ENCODE measurements around the gene ACO2. TPM values are rescaled to one million over a fixed set of nuclear protein-coding genes. Genes with fewer than 3 reads are reported as not detected.

Gene ACO2
- total and polyA plus RNA-seq, 2 of the 13 experiments (the other 11 are each of a cell fraction or from before 2014, with no cell fraction given), result 19.2 to 45.6 TPM

DNA sequence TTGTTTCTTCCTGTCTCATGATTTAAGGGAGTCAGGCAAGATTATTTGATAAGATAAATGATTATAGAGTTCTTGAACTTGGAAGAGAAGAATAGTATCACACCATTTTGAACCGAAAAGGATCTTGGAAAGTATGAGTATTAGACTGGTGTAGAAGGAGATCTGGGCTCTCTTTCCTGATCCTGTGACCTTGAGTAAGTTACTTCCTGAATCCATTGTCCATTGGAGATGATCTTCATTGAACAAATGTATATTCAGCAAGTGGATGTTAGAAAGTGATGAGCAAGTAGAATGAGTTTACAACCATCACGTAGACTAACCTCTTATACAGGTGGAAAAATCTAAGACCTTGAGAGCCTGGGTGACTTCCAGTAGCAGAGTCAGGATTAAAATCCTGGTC lies 2.0 kb downstream of the ACO2 start (continued):
- TF ChIP-seq SRSF4 (IDR thresholded peaks at IDR 0.05; ENCODE audit: low read depth, low read length, poor library complexity, severe bottlenecking), result no peak

DNA sequence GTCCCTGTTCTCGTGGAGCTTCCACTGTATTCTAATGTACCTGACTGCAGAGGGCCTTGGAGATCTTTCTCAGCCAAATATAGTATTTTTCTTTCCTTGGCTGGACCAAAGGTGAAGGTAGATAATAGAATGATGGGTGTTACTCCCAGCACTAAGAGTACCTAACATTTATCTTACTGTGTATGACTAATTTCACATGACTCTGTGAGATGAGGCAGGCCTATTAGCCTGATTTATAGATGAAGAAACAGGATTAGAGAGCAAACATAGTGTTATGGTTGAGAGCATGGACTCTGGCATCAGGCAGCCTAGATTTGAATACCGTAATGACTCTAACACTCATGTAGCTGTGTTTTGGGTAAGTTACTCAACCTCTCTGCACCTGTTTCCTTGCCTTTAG lies 2.7 kb downstream of the ACO2 start:
- peaks cover 79% of the 10 kb centered on the region for H3K79me2 ChIP-seq (ENCODE audit: insufficient read depth, low read length)

More for the DNA sequence above, 2.7 kb downstream of the ACO2 start:
- Histone ChIP-seq H3K36me3 (replicated peaks in 1 of 2; ENCODE audit: control insufficient read depth in 1 of 2, insufficient read depth in 2 of 2, low read length in 2 of 2) (peaks cover 3 to 9% of the 10 kb centered on the region in 2 experiments; a peak in 3 of 5 replicates), H3K4me3 (replicated peaks in 1 of 3; ENCODE audit: insufficient read depth in 1 of 3, low read depth in 2 of 3, low read length in 3 of 3) (no peak overlapping the region), H3K9me3 (ENCODE audit: low read length) (no peaks in the 10 kb centered on the region), H3K4me1 (ENCODE audit: insufficient read depth, low read length) (peaks cover 64% of the 10 kb centered on the region), H3K27ac (ENCODE audit: extremely low read length, insufficient read depth, low read length) (no peak overlapping the region), H4K20me1 (ENCODE audit: insufficient read depth, low read length) (no peaks in the 10 kb centered on the region), H3K27me3 (ENCODE audit: control insufficient read depth in 1 of 2, insufficient read depth in 2 of 2, low read length in 2 of 2) (no peaks in the 10 kb centered on the region; a peak in 1 of 5 replicates), H3K9ac (ENCODE audit: insufficient read depth, low read depth, low read length) (no peak overlapping the region), H3K4me2 (ENCODE audit: low read depth, low read length) (no peak overlapping the region), H2AFZ (ENCODE audit: low read length) (no peak overlapping the region)
- FAIRE-seq (no peak), ATAC-seq (no peak), DNase-seq (ENCODE audit: low spot score) (no peak)
- ChIA-PET POLR2A (no interaction called here), CTCF (ENCODE audit: low intra/inter-chr PET ratio, low total read pairs) (no interaction called here)
- 76% methylated on average over 2 of the region's 2 CpGs for whole genome bisulfite sequencing (ENCODE audit: low lambda C conversion rate)
- intact Hi-C loops (cut with micrococcal nuclease; ENCODE audit: unreplicated experiment) (no loop called here), in situ Hi-C loops (cut with HindIII; ENCODE audit: extremely low pct_ligation_motif_present, low pct_unique_long_range_greater_than_20kb) (no loop called here)
- no TSS peak for BruUV-seq (replicated peaks)
- TF ChIP-seq MAFF (IDR thresholded peaks at IDR 0.05; ENCODE audit: low read depth, low read length) (no peak), SRSF4 (IDR thresholded peaks at IDR 0.05; ENCODE audit: low read depth, low read length, poor library complexity, severe bottlenecking) (no peak), ZNF605 (CRISPR knock-in tag; IDR thresholded peaks at IDR 0.05) (no peak), GATA4 (IDR thresholded peaks at IDR 0.05; ENCODE audit: borderline replicate concordance, low read depth) (no peak), ZNF724P (CRISPR knock-in tag; IDR thresholded peaks at IDR 0.05; ENCODE audit: borderline replicate concordance) (no peak), TMF1 (CRISPR knock-in tag; IDR thresholded peaks at IDR 0.05; ENCODE audit: low read depth) (no peak), MYNN (CRISPR knock-in tag; IDR thresholded peaks at IDR 0.05; ENCODE audit: low read depth) (no peak), KLF6 (CRISPR knock-in tag; IDR thresholded peaks at IDR 0.05) (no peak)
- TF ChIP-seq, protein P1, sequence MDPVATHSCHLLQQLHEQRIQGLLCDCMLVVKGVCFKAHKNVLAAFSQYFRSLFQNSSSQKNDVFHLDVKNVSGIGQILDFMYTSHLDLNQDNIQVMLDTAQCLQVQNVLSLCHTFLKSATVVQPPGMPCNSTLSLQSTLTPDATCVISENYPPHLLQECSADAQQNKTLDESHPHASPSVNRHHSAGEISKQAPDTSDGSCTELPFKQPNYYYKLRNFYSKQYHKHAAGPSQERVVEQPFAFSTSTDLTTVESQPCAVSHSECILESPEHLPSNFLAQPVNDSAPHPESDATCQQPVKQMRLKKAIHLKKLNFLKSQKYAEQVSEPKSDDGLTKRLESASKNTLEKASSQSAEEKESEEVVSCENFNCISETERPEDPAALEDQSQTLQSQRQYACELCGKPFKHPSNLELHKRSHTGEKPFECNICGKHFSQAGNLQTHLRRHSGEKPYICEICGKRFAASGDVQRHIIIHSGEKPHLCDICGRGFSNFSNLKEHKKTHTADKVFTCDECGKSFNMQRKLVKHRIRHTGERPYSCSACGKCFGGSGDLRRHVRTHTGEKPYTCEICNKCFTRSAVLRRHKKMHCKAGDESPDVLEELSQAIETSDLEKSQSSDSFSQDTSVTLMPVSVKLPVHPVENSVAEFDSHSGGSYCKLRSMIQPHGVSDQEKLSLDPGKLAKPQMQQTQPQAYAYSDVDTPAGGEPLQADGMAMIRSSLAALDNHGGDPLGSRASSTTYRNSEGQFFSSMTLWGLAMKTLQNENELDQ (CRISPR knock-in tag; IDR thresholded peaks at IDR 0.05; ENCODE audit: borderline replicate concordance), result no peak
- TF ChIP-seq, protein P2, sequence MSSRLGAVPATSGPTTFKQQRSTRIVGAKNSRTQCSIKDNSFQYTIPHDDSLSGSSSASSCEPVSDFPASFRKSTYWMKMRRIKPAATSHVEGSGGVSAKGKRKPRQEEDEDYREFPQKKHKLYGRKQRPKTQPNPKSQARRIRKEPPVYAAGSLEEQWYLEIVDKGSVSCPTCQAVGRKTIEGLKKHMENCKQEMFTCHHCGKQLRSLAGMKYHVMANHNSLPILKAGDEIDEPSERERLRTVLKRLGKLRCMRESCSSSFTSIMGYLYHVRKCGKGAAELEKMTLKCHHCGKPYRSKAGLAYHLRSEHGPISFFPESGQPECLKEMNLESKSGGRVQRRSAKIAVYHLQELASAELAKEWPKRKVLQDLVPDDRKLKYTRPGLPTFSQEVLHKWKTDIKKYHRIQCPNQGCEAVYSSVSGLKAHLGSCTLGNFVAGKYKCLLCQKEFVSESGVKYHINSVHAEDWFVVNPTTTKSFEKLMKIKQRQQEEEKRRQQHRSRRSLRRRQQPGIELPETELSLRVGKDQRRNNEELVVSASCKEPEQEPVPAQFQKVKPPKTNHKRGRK (CRISPR knock-in tag; IDR thresholded peaks at IDR 0.05), result no peak
- TF ChIP-seq, protein P3, sequence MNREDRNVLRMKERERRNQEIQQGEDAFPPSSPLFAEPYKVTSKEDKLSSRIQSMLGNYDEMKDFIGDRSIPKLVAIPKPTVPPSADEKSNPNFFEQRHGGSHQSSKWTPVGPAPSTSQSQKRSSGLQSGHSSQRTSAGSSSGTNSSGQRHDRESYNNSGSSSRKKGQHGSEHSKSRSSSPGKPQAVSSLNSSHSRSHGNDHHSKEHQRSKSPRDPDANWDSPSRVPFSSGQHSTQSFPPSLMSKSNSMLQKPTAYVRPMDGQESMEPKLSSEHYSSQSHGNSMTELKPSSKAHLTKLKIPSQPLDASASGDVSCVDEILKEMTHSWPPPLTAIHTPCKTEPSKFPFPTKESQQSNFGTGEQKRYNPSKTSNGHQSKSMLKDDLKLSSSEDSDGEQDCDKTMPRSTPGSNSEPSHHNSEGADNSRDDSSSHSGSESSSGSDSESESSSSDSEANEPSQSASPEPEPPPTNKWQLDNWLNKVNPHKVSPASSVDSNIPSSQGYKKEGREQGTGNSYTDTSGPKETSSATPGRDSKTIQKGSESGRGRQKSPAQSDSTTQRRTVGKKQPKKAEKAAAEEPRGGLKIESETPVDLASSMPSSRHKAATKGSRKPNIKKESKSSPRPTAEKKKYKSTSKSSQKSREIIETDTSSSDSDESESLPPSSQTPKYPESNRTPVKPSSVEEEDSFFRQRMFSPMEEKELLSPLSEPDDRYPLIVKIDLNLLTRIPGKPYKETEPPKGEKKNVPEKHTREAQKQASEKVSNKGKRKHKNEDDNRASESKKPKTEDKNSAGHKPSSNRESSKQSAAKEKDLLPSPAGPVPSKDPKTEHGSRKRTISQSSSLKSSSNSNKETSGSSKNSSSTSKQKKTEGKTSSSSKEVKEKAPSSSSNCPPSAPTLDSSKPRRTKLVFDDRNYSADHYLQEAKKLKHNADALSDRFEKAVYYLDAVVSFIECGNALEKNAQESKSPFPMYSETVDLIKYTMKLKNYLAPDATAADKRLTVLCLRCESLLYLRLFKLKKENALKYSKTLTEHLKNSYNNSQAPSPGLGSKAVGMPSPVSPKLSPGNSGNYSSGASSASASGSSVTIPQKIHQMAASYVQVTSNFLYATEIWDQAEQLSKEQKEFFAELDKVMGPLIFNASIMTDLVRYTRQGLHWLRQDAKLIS (CRISPR knock-in tag; IDR thresholded peaks at IDR 0.05), result no peak
- TF ChIP-seq, protein P4, sequence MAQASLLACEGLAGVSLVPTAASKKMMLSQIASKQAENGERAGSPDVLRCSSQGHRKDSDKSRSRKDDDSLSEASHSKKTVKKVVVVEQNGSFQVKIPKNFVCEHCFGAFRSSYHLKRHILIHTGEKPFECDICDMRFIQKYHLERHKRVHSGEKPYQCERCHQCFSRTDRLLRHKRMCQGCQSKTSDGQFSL (CRISPR knock-in tag; IDR thresholded peaks at IDR 0.05), result no peak

Measured in HepG2 (cell line).